ENCODE data around the gene PML.
"Not testable (repeated sequence)": the region's sequence is repeated elsewhere in the genome, so short reads cannot be mapped to it uniquely, and the experiment has no call there.

DNA sequence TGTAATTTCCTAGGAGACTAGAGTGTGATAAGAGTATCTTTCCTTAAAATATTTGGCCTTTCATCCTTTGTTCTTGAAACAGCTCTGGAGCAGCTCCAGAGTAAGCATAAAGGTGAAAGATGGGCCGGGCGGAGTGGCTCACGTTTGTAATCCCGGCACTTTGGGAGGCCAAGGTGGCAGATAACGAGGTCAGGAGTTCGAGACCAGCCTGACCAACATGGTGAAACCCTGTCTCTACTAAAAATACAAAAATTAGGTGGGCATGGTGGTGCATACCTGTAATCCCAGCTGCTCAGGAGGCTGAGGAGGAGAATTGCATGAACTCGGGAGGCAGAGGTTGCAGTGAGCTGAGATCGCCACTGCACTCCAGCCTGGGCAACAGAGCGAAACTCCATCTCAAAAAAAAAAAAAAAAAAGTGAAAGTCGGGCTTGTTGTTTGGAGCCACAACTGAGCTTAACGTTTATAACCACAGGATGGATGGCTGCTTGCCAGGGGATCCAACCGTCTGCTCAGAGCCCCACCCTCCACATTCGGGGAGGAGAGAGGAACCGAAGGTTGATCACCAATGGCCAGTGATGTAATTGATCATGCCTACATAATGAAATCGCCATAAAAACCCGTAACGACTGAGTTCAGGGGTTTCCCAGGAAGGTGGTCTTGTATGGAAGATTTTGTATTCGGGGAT, 18.9 kb upstream of the PML start:
- TF ChIP-seq, protein P1, sequence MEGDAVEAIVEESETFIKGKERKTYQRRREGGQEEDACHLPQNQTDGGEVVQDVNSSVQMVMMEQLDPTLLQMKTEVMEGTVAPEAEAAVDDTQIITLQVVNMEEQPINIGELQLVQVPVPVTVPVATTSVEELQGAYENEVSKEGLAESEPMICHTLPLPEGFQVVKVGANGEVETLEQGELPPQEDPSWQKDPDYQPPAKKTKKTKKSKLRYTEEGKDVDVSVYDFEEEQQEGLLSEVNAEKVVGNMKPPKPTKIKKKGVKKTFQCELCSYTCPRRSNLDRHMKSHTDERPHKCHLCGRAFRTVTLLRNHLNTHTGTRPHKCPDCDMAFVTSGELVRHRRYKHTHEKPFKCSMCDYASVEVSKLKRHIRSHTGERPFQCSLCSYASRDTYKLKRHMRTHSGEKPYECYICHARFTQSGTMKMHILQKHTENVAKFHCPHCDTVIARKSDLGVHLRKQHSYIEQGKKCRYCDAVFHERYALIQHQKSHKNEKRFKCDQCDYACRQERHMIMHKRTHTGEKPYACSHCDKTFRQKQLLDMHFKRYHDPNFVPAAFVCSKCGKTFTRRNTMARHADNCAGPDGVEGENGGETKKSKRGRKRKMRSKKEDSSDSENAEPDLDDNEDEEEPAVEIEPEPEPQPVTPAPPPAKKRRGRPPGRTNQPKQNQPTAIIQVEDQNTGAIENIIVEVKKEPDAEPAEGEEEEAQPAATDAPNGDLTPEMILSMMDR (IDR thresholded peaks at IDR 0.05; ENCODE audit: low read length): not testable (repeated sequence)
- TF ChIP-seq EZH2phosphoT487 (IDR thresholded peaks at IDR 0.05; ENCODE audit: low read length): not testable (repeated sequence)
